ENCODE measurements around the gene EYS. TPM values are rescaled to one million over a fixed set of nuclear protein-coding genes. Genes with fewer than 3 reads are reported as not detected.

EYS gene
- total RNA-seq, 5 donors from 2014 or later (not counting 1 experiment from before 2014, with no cell fraction given), result not detected

GRCh38 chr6:63795826-63796225 is 1911.2 kb downstream of the EYS start:
- H3K27ac ChIP-seq (ENCODE audit: low read length), result no peak overlapping the region
- Mint-ChIP-seq H3K36me3 (no peaks in the 10 kb centered on the region), H3K4me1 (no peaks in the 10 kb centered on the region), H3K4me3 (no peak overlapping the region), H3K27me3 (peaks cover 5 to 7% of the 10 kb centered on the region in 2 donors), H3K27ac (no peak overlapping the region), H3K9me3 (no peaks in the 10 kb centered on the region)
- peaks cover 0 to 2% of the 10 kb centered on the region in 2 experiments for H3K27me3 ChIP-seq (replicated peaks in 1 of 2; ENCODE audit: control insufficient read depth in 2 of 2, extremely low read depth in 1 of 2, insufficient read depth in 2 of 2, low read length in 1 of 2)
- no peaks in the 10 kb centered on the region for H3K4me1 ChIP-seq (ENCODE audit: control insufficient read depth in 1 of 2, extremely low read depth in 1 of 2, insufficient read depth in 2 of 2, low read length in 2 of 2)
- H3K9me3 ChIP-seq, result no peaks in the 10 kb centered on the region
- 100% methylated on average over 1 of the region's 3 CpGs for WGBS (ENCODE audit: insufficient coverage)
- ATAC-seq (replicated peaks in 1 of 4), result no peak
- ChIA-PET CTCF (no interaction called here), POLR2A (no interaction called here)
- H3K4me3 ChIP-seq (ENCODE audit: control insufficient read depth in 1 of 2, extremely low read depth in 1 of 2, low read length in 1 of 2), result no peak overlapping the region
- H3K36me3 ChIP-seq (ENCODE audit: control insufficient read depth in 2 of 2, extremely low read depth in 1 of 2, insufficient read depth in 1 of 2, low read length in 1 of 2), result no peaks in the 10 kb centered on the region
- no peak for DNase-seq

DNA sequence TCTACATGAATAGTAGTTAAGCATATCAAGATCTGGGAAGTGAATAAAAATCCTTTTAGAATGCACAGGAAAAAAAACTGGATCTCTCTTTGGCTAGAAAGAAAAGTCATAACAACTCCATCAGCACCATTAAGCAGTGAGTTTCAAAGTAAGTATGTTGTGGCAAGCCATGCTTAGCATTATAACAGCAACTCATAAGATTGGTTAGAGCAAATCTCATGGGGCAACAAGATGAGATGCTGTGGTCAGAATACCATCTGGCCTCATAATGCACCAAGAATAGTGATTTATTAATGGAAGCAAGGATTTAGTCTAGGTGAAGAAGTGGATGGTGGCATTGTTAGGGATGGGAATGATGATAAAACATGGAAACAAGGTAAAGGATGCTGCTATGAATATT is 1912.0 kb downstream of the EYS start:
- no peaks in the 10 kb centered on the region for H3K36me3 ChIP-seq (ENCODE audit: control insufficient read depth in 2 of 2, extremely low read depth in 1 of 2, insufficient read depth in 1 of 2, low read length in 1 of 2)
- no peaks in the 10 kb centered on the region for H3K9me3 Mint-ChIP-seq
- H3K27me3 ChIP-seq (replicated peaks in 1 of 2; ENCODE audit: control insufficient read depth in 2 of 2, extremely low read depth in 1 of 2, insufficient read depth in 2 of 2, low read length in 1 of 2), result peaks cover 0 to 2% of the 10 kb centered on the region in 2 experiments
- POLR2A ChIA-PET, result no interaction called here
- ATAC-seq (replicated peaks in 1 of 4), result no peak
- no peak overlapping the region for H3K27ac ChIP-seq (ENCODE audit: low read length)
- H3K4me1 ChIP-seq (ENCODE audit: control insufficient read depth in 1 of 2, extremely low read depth in 1 of 2, insufficient read depth in 2 of 2, low read length in 2 of 2), result no peaks in the 10 kb centered on the region
- CTCF ChIA-PET, result no interaction called here
- no peaks in the 10 kb centered on the region for H3K36me3 Mint-ChIP-seq
- peaks cover 5% of the 10 kb centered on the region in 2 donors for H3K27me3 Mint-ChIP-seq
- DNase-seq, result no peak
- H3K27ac Mint-ChIP-seq, result no peak overlapping the region
- H3K9me3 ChIP-seq, result no peaks in the 10 kb centered on the region
- no peak overlapping the region for H3K4me3 Mint-ChIP-seq
- H3K4me3 ChIP-seq (ENCODE audit: control insufficient read depth in 1 of 2, extremely low read depth in 1 of 2, low read length in 1 of 2), result no peak overlapping the region
- no peaks in the 10 kb centered on the region for H3K4me1 Mint-ChIP-seq

- Histone ChIP-seq H3K27me3 (replicated peaks in 1 of 2; ENCODE audit: control insufficient read depth in 2 of 2, extremely low read depth in 1 of 2, insufficient read depth in 2 of 2, low read length in 1 of 2) (peaks cover 0 to 2% of the 10 kb centered on the region in 2 experiments), H3K9me3 (no peaks in the 10 kb centered on the region), H3K4me1 (ENCODE audit: control insufficient read depth in 1 of 2, extremely low read depth in 1 of 2, insufficient read depth in 2 of 2, low read length in 2 of 2) (no peaks in the 10 kb centered on the region), H3K4me3 (ENCODE audit: control insufficient read depth in 1 of 2, extremely low read depth in 1 of 2, low read length in 1 of 2) (no peak overlapping the region), H3K36me3 (ENCODE audit: control insufficient read depth in 2 of 2, extremely low read depth in 1 of 2, insufficient read depth in 1 of 2, low read length in 1 of 2) (no peaks in the 10 kb centered on the region), H3K27ac (ENCODE audit: low read length) (no peak overlapping the region)
- no peak for ATAC-seq (replicated peaks in 1 of 4)
- H3K4me1 Mint-ChIP-seq, result no peaks in the 10 kb centered on the region
- no peak overlapping the region for H3K27ac Mint-ChIP-seq
- ChIA-PET CTCF (no interaction called here), POLR2A (no interaction called here)
- H3K27me3 Mint-ChIP-seq, result peaks cover 0 to 3% of the 10 kb centered on the region in 2 donors
- no peaks in the 10 kb centered on the region for H3K36me3 Mint-ChIP-seq
- 29% methylated on average over 1 of the region's 4 CpGs for WGBS (ENCODE audit: insufficient coverage)
- no peak for DNase-seq
- no peaks in the 10 kb centered on the region for H3K9me3 Mint-ChIP-seq
- no peak overlapping the region for H3K4me3 Mint-ChIP-seq
Observed at GRCh38 chr6:63793465-63794137, 1913.4 kb downstream of the EYS start.

- ChIA-PET POLR2A (no interaction called here), CTCF (no interaction called here)
- no peak overlapping the region for H3K4me3 ChIP-seq (ENCODE audit: control insufficient read depth in 1 of 2, extremely low read depth in 1 of 2, low read length in 1 of 2)
- no peaks in the 10 kb centered on the region for H3K36me3 Mint-ChIP-seq
- H3K4me3 Mint-ChIP-seq, result no peak overlapping the region
- H3K27ac Mint-ChIP-seq, result no peak overlapping the region
- H3K9me3 ChIP-seq, result no peaks in the 10 kb centered on the region
- H3K4me1 ChIP-seq (ENCODE audit: control insufficient read depth in 1 of 2, extremely low read depth in 1 of 2, insufficient read depth in 2 of 2, low read length in 2 of 2), result no peaks in the 10 kb centered on the region
- ATAC-seq (replicated peaks in 1 of 4) (no peak), DNase-seq (no peak)
- H3K27me3 Mint-ChIP-seq, result peaks cover 0 to 3% of the 10 kb centered on the region in 2 donors
- no peaks in the 10 kb centered on the region for H3K9me3 Mint-ChIP-seq
- H3K27me3 ChIP-seq (replicated peaks in 1 of 2; ENCODE audit: control insufficient read depth in 2 of 2, extremely low read depth in 1 of 2, insufficient read depth in 2 of 2, low read length in 1 of 2), result peaks cover 0 to 2% of the 10 kb centered on the region in 2 experiments
- no peaks in the 10 kb centered on the region for H3K36me3 ChIP-seq (ENCODE audit: control insufficient read depth in 2 of 2, extremely low read depth in 1 of 2, insufficient read depth in 1 of 2, low read length in 1 of 2)
- no peaks in the 10 kb centered on the region for H3K4me1 Mint-ChIP-seq
- WGBS (ENCODE audit: insufficient coverage), result no CpG with 5 or more reads among the region's 3 CpGs
- no peak overlapping the region for H3K27ac ChIP-seq (ENCODE audit: low read length)
Observed at GRCh38 chr6:63792736-63793464, 1914.1 kb downstream of the EYS start.

GRCh38 chr6:63790334-63790733 is 1916.7 kb downstream of the EYS start:
- H3K27me3 ChIP-seq (replicated peaks in 1 of 2; ENCODE audit: control insufficient read depth in 2 of 2, extremely low read depth in 1 of 2, insufficient read depth in 2 of 2, low read length in 1 of 2), result peaks cover 0 to 2% of the 10 kb centered on the region in 2 experiments
- H3K36me3 ChIP-seq (ENCODE audit: control insufficient read depth in 2 of 2, extremely low read depth in 1 of 2, insufficient read depth in 1 of 2, low read length in 1 of 2), result no peaks in the 10 kb centered on the region
- H3K4me3 Mint-ChIP-seq, result no peak overlapping the region
- H3K4me1 ChIP-seq (ENCODE audit: control insufficient read depth in 1 of 2, extremely low read depth in 1 of 2, insufficient read depth in 2 of 2, low read length in 2 of 2), result no peaks in the 10 kb centered on the region
- H3K27ac Mint-ChIP-seq, result no peak overlapping the region
- no peaks in the 10 kb centered on the region for H3K9me3 ChIP-seq
- no peak overlapping the region for H3K27ac ChIP-seq (ENCODE audit: low read length)
- no peak overlapping the region for H3K4me3 ChIP-seq (ENCODE audit: control insufficient read depth in 1 of 2, extremely low read depth in 1 of 2, low read length in 1 of 2)
- no peaks in the 10 kb centered on the region for H3K9me3 Mint-ChIP-seq
- 43% methylated on average over 1 of the region's 3 CpGs for WGBS (ENCODE audit: insufficient coverage)
- peaks cover 1 to 5% of the 10 kb centered on the region in 2 donors for H3K27me3 Mint-ChIP-seq
- H3K36me3 Mint-ChIP-seq, result no peaks in the 10 kb centered on the region
- POLR2A ChIA-PET, result no interaction called here
- no peaks in the 10 kb centered on the region for H3K4me1 Mint-ChIP-seq
- ATAC-seq (replicated peaks in 1 of 4) (no peak), DNase-seq (no peak)
- CTCF ChIA-PET, result no interaction called here

DNA sequence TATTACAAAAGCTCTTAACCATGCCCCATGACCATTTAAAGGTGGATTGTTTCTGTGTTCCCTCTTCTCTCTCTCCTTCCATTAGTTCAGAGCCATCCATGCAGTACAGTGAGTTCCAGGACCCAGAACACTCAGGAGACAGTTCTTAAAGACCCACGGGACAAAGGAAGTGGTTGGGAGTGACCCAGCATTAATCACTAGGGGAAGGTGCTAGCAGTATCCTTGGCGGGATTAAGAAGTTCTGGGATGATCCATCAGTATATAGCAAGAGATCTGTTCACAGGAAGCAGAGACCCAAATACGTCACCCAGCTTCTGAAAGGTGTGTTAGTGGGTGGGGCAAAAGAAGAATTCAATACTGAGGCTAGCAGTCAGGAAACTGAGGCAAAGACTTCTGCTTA is 1917.3 kb downstream of the EYS start:
- Mint-ChIP-seq H3K27ac (no peak overlapping the region), H3K36me3 (no peaks in the 10 kb centered on the region), H3K4me1 (no peaks in the 10 kb centered on the region), H3K9me3 (no peaks in the 10 kb centered on the region), H3K4me3 (no peak overlapping the region), H3K27me3 (peaks cover 3 to 6% of the 10 kb centered on the region in 2 donors)
- H3K4me3 ChIP-seq (ENCODE audit: control insufficient read depth in 1 of 2, extremely low read depth in 1 of 2, low read length in 1 of 2), result no peak overlapping the region
- H3K36me3 ChIP-seq (ENCODE audit: control insufficient read depth in 2 of 2, extremely low read depth in 1 of 2, insufficient read depth in 1 of 2, low read length in 1 of 2), result no peaks in the 10 kb centered on the region
- POLR2A ChIA-PET, result no interaction called here
- no peak for DNase-seq
- no peak overlapping the region for H3K27ac ChIP-seq (ENCODE audit: low read length)
- no peaks in the 10 kb centered on the region for H3K4me1 ChIP-seq (ENCODE audit: control insufficient read depth in 1 of 2, extremely low read depth in 1 of 2, insufficient read depth in 2 of 2, low read length in 2 of 2)
- WGBS (ENCODE audit: insufficient coverage), result 76% methylated on average over 3 of the region's 3 CpGs
- no peaks in the 10 kb centered on the region for H3K9me3 ChIP-seq
- no peak for ATAC-seq (replicated peaks in 1 of 4)
- CTCF ChIA-PET, result no interaction called here
- peaks cover 0 to 2% of the 10 kb centered on the region in 2 experiments for H3K27me3 ChIP-seq (replicated peaks in 1 of 2; ENCODE audit: control insufficient read depth in 2 of 2, extremely low read depth in 1 of 2, insufficient read depth in 2 of 2, low read length in 1 of 2)
